ENCODE data around the gene PARP2.

DNA sequence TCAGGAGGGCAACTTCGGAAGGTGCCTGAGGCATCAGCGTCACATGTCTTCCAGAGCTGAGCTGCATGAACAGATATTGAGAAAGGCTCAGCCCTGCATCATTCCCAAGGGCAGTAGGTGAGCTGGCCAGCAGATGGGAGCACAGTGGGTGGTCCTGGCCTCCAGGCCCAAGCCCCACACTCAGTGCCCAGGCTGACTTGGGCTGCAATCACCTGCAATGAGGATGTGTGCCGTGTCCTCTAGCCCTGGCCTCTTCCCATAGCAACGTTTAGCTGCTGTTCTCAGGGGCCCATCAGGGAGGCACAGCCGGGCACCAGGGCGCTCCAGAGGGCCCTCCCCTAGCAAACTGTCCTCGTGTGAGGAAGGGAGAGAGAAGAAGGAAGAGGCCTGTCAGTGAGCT, 37.9 kb downstream of the PARP2 start:
- TF ChIP-seq, protein P1, sequence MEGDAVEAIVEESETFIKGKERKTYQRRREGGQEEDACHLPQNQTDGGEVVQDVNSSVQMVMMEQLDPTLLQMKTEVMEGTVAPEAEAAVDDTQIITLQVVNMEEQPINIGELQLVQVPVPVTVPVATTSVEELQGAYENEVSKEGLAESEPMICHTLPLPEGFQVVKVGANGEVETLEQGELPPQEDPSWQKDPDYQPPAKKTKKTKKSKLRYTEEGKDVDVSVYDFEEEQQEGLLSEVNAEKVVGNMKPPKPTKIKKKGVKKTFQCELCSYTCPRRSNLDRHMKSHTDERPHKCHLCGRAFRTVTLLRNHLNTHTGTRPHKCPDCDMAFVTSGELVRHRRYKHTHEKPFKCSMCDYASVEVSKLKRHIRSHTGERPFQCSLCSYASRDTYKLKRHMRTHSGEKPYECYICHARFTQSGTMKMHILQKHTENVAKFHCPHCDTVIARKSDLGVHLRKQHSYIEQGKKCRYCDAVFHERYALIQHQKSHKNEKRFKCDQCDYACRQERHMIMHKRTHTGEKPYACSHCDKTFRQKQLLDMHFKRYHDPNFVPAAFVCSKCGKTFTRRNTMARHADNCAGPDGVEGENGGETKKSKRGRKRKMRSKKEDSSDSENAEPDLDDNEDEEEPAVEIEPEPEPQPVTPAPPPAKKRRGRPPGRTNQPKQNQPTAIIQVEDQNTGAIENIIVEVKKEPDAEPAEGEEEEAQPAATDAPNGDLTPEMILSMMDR (IDR thresholded peaks at IDR 0.05), result no peak
- no peak for TF ChIP-seq POLR2A (IDR thresholded peaks at IDR 0.05)
